ENCODE data around the gene DDX23. TPM values are rescaled to one million over a fixed set of nuclear protein-coding genes. Genes with fewer than 3 reads are reported as not detected.
"Not testable (repeated sequence)": the region's sequence is repeated elsewhere in the genome, so short reads cannot be mapped to it uniquely, and the experiment has no call there.

The DDX23 gene
- polyA plus RNA-seq, 4 donors: 89.1 to 104 (median 96.5) TPM

- no peak for DNase-seq (ENCODE audit: low read depth in 4 of 4, low spot score in 3 of 4)
Measured at GRCh38 chr12:48863291-48863690, 11.3 kb upstream of the DDX23 start.

- no peak for DNase-seq (ENCODE audit: low read depth in 4 of 4, low spot score in 3 of 4)
Measured at GRCh38 chr12:48862760-48863159, 10.8 kb upstream of the DDX23 start.

- no peak for DNase-seq (ENCODE audit: low read depth in 4 of 4, low spot score in 3 of 4)
Measured at GRCh38 chr12:48861111-48861510, 9.1 kb upstream of the DDX23 start.

- DNase-seq (ENCODE audit: low read depth in 4 of 4, low spot score in 3 of 4): not testable (repeated sequence)
Measured at GRCh38 chr12:48860236-48860635, 8.3 kb upstream of the DDX23 start.

- DNase-seq (ENCODE audit: low read depth in 4 of 4, low spot score in 3 of 4): no peak
Measured at GRCh38 chr12:48859607-48860006, 7.6 kb upstream of the DDX23 start.

GRCh38 chr12:48858043-48858442, 6.1 kb upstream of the DDX23 start:
- DNase-seq (ENCODE audit: low read depth in 4 of 4, low spot score in 3 of 4): no peak

GRCh38 chr12:48857278-48857994, 5.5 kb upstream of the DDX23 start:
- no peak for DNase-seq (ENCODE audit: low read depth in 4 of 4, low spot score in 3 of 4)

GRCh38 chr12:48856379-48856778, 4.4 kb upstream of the DDX23 start:
- no peak for DNase-seq (ENCODE audit: low read depth in 4 of 4, low spot score in 3 of 4)

GRCh38 chr12:48854932-48855331, 3.0 kb upstream of the DDX23 start:
- DNase-seq (ENCODE audit: low read depth in 4 of 4, low spot score in 3 of 4): not testable (repeated sequence)

- DNase-seq (ENCODE audit: low read depth in 4 of 4, low spot score in 3 of 4): no peak
Measured at GRCh38 chr12:48854488-48854887, 2.5 kb upstream of the DDX23 start.

GRCh38 chr12:48852734-48853688, 1.0 kb upstream of the DDX23 start:
- peak; percentile 89 to 94 (median 92) for DNase-seq (ENCODE audit: low read depth in 4 of 4, low spot score in 3 of 4)

GRCh38 chr12:48842021-48842420, 9.9 kb downstream of the DDX23 start:
- DNase-seq (ENCODE audit: low read depth in 4 of 4, low spot score in 3 of 4): not testable (repeated sequence)

- no peak for DNase-seq (ENCODE audit: low read depth in 4 of 4, low spot score in 3 of 4)
Measured at GRCh38 chr12:48838048-48838447, 13.9 kb downstream of the DDX23 start.

GRCh38 chr12:48832321-48833060, 19.5 kb downstream of the DDX23 start:
- DNase-seq (ENCODE audit: low read depth in 4 of 4, low spot score in 3 of 4): no peak

GRCh38 chr12:48831257-48831656, 20.7 kb downstream of the DDX23 start:
- DNase-seq (ENCODE audit: low read depth in 4 of 4, low spot score in 3 of 4): no peak

GRCh38 chr12:48828841-48829575, 23.0 kb downstream of the DDX23 start:
- no peak for DNase-seq (ENCODE audit: low read depth in 4 of 4, low spot score in 3 of 4)

GRCh38 chr12:48828293-48828692, 23.7 kb downstream of the DDX23 start:
- DNase-seq (ENCODE audit: low read depth in 4 of 4, low spot score in 3 of 4): no peak

- DNase-seq (ENCODE audit: low read depth in 4 of 4, low spot score in 3 of 4): no peak
Measured at GRCh38 chr12:48827513-48828096, 24.4 kb downstream of the DDX23 start.

GRCh38 chr12:48827026-48827425, 24.9 kb downstream of the DDX23 start:
- DNase-seq (ENCODE audit: low read depth in 4 of 4, low spot score in 3 of 4): no peak

All from right renal pelvis (tissue), 4 donors.